Activated T-cell treated with anti-CD3 and anti-CD28 coated beads, Interleukin-2, amount 50 U/mL, for 48 hours (primary cell): ENCODE data around the gene TCP11L2.
"Not testable (repeated sequence)": the region's sequence is repeated elsewhere in the genome, so short reads cannot be mapped to it uniquely, and the experiment has no call there.

Source experiments
- DNase-seq, 2 experiments: peaks; one replicate each; pipeline ENCODE4 v3.0.0-alpha.2; 2020

Gene TCP11L2

DNA sequence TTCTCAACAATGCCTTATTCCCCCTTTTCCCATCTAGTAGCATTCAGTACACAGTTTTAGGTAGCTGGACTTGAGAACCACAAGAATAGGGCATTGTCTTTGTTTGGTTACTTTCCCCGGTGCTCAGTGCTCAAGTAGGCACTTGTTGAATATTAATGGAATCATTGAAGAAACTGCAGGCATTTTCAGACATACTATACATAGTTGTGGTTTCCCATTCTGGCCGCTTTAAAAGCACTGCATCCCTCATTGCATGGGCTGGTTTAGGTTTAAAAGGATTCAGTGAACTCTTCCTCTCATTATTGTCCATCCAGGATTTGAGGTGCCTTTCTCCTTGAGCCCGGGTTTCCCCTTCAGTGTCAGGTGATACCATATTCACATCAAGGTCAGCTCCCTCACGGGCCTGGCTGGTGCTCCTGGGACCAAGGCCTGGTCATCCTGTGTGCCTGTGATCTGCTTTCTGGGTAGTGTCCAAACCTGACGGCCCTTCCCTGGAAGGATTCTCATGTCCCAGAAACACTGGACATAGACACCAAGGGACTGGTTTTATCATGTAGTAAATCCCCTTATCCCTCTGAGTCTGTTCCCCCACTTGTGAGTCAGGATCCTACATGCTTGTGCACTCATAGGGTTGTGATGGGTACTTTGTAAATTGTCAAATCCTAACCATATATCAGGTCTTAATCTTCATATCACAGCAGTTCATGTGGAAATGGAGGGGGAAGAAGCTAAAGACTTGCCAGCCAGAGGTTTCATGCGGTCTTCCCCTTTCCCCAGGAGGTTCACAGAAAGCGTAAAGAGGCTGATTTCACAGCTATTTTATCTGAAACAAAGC, 7.4 kb downstream of the TCP11L2 start:
- DNase-seq = no peak

DNA sequence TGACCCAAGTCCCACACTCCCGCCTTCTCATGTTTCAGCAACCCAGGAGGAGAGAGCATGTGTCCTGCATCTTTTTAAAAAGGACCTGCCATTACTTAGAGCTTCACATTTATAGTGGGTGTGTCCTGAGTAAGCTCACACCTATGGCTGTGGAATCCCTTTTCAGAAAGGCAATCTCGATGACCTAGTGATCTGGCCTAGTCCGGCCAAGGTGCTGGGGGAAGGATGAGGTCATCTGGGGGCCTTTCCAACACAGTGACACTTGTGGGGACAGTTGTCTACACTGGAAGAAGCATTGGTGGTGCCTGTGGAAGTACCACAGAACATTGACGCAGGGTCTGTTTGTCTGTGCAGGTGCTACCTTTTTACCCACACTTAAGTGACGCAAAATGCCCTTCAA, 8.2 kb downstream of the TCP11L2 start:
- no peak for DNase-seq

DNA sequence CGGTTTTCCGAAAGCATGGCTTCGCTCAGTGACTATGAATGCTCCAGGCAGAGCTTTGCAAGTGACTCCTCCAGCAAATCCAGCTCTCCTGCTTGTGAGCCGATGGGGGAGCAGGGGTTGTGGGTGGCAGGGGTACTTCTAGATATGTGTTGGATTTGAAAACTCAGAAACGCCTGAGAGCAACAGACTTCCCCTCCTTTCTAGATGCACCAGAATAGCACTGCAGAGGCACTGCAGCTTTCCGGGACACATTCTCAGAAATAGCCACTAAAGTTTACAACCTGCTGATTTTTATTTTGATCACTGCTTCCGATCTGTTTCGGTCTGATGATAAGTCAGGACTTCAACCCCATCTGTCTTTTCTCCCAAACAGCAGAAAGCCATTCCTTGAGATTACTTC, 8.6 kb downstream of the TCP11L2 start:
- DNase-seq = no peak

DNA sequence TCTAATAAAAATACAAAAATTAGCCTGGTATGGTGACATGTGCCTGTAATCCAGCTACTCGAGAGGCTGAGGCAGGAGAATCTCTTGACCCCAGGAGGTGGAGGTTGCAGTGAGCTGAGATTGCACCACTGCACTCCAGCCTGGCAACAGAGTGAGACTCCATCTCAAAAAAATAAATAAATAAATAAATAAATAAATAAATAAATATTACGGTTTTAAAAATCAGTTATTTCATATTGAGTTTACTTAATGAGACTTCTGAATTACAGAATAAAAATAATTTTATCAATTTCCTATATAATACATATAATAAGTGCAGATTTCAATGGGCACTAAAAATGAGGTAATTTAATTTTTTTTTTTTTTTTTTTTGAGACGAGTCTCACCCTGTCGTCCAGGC, 10.9 kb downstream of the TCP11L2 start:
- DNase-seq = not testable (repeated sequence)

DNA sequence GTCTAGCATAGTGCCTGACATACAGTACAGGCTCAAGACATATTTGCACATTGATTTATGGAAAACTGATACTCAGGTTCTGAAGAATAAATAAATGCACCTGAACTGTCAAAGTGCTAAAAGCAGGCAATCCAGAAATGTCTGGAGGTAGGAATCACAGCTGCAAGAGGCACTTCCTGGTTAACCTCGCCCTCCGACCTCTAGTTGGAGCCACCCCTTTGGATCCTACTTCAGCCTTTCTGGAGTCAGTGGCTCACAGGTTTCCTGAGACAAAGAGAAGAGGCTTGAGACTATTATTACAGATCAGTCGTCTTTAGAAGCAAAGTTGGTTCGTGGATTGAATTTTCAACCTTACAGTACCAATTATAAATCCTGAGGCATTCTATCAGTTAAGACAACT, 13.0 kb downstream of the TCP11L2 start:
- DNase-seq = no peak

DNA sequence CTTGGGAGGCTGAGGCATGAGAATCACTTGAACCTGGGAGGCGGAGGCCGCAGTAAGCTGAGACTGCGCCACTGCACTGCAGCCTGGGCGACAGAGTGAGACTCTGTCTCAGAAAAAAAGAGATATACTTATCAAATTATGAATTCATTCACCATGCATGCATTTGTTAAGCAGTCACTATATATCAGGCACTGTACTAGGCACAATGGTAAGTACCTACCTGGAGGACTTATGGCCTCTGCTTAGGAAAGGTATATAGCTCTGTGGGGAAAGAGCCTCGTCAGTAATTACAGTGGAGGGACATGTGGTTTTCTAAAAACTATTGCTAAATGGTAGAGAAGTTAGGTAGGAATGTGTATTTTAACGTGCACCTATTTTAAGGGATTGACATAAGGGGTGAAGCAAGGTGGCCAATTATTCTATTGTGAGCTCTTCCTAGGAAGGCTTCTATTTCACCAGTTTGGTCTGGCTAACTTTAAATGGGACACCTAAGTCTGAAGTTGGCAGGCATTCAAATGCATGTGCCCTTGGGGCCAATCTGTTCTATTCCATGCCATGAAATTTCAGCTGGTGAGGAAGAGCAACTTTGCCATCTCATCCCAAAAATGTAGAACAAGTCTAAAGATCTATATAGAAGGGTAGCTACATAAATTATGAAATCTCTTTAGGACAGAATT, 15.0 kb downstream of the TCP11L2 start:
- no peak for DNase-seq

DNA sequence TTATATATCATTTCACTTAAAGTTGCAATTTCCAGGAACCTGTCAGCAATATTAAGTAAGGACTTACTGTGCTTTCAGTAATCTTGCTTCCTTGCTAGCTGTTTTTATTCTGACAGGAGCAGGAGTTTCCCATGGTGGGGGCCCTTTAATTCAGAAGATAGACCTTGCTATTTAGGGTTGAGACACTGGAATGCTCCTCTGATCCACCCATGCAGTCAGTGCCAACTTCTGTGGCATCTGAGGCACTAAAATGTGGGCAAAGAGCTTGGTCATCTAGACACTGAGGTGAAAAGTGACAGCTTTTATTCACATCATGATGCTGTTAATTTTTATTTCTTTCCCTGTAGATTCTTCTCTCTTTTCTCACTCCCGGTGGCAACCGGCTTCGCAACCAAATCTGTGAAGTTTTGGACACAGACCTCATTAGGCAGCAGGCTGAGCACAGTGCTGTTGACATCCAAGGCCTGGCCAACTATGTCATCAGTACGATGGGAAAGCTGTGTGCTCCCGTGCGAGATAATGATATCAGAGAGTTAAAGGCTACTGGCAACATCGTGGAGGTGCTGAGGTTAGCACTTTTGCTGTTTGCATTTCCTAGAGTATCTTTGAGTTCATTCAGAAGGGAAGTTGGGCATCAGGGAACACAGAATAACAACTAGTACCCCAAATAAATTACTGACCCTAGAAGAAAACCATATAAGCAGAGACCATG, 18.8 kb downstream of the TCP11L2 start:
- no peak for DNase-seq

DNA sequence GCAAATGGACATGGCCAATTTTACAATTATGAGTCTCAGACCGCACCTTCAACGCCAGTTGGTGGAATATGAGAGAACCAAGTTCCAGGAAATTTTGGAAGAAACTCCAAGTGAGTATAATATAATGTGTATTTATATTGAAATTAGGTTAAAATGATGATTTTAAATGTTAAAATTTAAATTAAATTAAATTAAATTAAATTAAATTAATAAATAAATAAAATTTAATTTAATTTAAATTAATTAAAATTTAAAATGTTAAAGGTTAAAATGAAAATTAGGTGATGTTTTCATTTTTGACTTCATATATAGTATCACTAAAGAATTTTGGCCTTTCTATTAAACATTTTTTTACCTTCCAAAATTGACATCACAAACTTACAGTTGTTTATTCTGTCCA, 21.0 kb downstream of the TCP11L2 start:
- no peak for DNase-seq

DNA sequence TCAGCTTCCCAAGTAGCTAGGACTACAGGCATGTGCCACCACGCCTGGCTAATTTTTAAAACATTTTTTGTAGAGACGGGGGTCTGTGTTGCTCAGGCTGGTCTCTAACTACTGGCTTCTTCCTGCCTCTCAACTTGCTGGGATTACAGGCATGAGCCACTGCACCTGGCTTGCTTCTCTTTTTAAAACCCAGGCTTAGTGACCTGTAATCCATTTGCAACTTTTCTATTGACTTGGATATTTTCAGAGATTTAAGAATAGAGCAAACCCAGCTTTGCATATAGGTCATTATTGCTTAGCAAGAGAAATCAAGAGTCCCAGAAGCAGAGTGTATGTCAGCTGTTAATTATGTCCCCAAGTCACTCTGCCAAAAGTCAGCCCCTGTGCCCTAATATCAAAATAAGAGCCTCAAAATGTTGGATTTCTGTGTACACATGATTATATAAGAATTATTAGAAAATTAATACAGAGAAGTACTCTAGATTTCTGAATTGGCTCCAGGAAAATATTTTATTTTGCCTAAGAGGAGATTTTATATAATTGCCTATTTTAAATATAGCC, 24.9 kb downstream of the TCP11L2 start:
- no peak for DNase-seq

DNA sequence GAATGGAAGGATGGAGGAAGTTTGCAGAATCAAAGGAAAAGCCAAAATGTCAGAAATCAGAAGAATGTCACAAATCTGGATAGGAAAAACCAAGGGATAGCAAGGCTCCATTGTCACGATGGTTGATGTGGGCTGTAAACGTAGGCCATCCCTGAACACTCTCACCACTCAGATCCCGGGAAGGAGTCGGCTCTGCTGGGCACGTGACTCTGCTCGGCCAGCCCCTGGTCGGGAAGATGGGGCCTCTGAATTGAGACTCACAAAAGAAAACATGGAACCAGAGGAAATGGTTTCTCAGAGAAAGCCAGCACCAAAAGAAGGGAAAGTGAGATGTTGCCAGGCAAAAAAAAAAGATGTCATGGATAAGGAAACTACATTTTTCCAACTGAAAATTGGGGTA, 26.2 kb downstream of the TCP11L2 start:
- DNase-seq = no peak

DNA sequence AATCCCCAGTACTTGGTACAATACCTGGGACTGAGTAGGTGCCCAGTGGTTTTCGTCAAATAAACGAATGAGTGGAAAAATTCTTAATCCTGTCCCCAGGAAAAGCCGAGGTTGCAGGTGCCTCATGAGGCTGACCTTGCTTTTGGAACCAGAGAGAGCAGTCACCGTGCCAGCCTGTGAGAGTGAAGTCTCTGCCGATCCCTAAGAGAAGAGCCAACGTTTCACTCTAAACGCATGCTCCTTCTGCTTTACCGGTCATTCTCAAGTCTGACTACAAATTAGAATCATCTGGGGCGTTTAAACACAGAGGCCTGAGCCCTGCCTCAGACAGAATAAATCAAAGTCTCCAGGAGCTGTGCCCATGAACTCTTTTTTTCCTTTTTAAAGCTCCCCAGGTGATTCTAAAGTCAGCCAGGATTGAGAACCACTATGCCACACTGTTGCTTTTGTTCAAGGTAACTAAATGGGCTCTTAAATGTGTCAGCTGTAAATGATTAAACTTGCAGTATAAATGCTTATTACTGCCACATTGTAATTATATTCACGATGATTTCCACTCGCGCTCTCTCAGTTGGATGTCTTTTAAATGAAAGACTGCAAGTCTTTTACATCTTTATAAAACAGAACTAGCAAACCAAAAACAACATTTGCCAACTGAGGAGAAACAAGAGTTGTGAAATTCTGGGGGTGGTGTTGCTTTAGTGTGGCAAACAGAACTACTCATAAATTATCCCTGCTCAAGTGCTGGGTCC, 26.9 kb downstream of the TCP11L2 start:
- no peak for DNase-seq

DNA sequence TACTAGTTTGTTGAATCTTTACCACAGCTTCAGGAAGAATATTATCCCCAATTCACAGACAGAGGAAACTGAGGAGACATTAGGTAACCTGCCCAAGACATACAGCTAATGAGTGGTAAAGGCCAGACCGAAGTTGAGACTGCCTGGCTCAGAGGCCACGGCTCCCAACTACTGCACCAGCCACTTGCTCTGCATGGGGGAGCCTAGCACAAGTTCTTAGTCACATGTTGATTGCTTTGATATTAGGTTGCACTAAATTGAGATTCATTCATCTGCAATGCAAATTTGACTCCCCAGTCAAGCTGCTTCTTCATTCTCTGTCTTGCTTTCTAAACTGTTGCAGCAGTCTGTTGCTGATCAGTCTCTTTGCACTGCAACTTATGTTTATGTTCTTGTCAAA, 29.1 kb downstream of the TCP11L2 start:
- no peak for DNase-seq

DNA sequence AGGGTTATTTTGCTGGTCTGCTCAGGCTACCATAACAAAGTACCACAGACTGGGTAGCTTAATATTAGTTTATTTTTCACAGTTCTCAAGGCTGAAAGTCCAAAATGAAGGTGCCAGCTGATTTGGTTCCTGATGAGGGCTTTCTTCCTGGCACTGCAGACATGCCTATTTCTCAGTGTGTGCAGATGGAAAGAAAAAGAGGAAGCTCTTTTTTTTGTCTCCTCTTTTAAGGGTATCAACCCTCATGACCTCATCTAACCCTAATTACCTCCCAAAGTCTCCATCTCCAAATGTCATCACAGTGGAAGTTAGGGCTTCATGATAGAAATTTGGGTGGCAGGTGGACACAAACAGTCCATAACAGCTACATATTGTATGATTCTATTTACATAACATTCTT, 30.0 kb downstream of the TCP11L2 start:
- no peak for DNase-seq

DNA sequence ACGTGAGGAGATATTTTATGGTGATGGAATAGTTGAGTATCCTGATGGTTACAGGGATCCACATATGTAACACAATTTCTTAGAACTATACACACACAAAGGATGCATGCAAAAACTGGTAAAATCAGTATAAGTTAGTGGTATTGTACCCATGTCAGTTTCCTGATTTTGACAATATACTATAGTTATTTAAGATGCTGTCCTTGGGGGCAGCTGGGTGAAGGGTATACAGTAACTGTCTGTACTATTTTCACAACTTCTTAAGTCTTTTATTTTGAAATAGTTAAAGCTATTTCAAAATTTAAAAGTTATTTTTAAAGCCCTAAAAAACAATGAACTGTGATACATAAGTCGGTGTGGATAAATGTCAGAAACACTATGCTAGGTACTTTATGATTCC, 30.5 kb downstream of the TCP11L2 start:
- no peak for DNase-seq

DNA sequence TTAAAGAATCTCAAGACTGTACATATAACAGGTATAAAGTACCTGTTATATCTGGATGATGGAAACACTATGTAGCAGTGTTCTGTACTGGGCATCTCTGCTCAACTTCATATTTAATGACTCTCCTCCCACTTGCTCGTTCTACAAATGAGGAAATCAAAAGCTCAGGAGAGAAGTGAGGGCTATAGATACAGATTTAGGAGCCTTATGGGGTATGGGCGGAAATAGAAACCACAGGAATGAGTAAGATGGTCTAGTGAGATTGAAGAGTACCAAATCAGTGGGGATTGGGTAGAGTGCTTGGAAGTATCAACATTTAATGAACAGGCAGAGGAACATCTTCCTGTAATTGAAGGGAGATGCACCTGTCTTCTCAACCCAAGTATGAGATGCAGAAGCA, 31.2 kb downstream of the TCP11L2 start:
- no peak for DNase-seq

DNA sequence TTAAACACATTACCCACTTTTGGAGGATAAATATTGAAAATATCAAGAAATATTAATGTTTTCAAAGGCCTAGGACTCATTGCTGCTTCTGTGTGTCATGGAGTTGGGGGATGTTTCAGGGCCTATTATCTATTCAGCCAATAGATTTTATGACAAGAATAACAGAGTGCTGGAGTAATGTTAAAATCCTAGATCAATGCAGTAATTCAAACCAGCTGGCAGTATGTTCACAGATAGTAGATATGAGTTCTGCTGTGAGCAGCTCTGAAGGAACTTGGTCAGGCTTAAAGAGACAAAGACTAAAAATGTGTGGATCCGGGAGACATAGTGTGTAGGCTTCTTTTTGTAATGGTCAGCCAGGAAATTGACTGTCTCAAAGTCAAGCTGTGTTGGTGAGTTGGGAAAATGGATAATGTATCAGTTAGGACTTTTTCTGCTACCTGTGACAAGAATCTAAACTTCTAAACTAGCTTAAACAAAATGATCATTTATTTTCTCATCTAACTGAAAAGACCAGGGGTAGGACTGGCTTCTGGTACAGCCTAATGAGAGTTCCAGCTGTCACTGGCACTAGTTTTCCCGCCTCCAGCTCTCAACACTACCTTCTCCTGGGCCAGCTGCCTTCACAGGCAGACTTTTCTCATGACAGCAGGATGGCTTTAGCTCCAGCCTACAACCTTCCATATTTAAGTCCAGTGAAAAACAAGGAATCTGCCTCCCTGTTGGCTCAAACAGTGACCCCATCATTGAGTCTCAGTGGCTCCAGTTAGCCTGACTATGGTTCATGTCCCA, 38.7 kb downstream of the TCP11L2 start:
- DNase-seq = no peak

DNA sequence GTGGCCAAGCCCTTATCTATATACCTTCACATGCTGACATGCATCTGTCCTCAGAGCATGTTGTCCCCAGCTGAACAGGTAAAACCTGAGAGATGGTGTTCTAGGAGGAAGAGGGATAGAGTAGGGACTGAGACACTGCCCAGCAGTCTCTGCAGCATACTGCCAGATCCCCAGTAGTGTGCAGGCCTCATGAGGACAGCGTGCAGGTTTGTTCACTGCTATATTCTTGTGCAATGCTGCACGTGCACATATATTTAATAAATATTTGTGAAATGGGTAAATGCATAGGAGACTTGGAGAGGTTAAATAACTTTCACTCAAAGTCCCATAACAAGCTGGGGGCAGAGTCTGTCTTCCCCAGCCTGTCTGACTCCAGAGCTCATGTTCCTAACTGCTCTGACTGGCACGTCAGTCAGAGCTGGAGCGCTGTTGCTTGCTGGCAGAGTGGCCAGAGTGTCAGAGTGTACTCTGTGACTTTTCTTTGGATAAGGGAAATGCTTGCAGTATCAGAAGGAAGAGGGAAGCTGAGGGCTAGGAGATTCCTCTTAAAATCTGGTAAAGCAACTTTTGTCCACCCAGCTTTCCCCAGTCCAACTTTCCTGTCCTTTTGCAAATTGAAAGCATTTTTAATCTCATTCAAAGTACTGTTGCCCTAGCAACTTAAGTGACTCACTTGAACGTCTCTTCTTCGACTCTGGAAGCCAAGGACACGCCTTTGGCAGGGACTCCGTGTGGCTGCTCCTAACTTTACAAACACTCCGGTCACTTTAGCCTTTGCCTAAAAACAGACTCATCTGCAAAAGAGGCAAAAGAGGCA, 40.1 kb downstream of the TCP11L2 start:
- no peak for DNase-seq

DNA sequence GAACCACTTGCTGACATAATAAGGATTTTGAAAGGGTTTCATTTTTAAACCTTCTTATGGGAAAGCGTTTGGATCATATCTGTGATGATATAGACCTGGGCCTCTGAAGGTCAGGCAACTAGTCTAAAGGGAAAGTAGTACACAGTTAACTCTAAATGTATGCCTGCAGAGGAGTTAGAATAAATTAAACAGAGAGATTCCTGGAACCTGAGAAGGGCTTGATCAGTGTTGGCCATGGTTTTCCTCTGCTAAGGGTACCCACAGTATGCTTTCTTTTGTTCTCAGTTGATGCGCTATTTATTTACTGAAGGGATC, 40.6 kb downstream of the TCP11L2 start:
- DNase-seq = no peak

DNA sequence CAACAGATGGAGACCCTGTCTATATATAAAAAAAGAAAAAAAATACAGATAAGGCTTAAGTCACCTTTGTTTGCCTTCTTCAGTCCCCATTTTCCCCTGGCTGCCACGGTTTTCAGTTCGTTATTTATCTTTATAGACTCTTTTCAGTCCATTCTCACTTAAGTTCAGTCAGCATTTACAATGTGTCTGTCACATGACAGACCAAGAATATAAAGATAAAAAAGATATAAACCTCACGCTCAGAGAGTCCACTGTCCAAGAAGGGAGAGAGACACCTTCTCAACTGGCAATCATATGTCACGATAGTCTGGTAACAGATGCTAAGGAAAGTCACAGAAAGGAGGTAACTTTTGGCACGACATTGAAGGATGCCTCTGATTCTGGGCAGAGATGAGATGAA, 41.6 kb downstream of the TCP11L2 start:
- no peak for DNase-seq

DNA sequence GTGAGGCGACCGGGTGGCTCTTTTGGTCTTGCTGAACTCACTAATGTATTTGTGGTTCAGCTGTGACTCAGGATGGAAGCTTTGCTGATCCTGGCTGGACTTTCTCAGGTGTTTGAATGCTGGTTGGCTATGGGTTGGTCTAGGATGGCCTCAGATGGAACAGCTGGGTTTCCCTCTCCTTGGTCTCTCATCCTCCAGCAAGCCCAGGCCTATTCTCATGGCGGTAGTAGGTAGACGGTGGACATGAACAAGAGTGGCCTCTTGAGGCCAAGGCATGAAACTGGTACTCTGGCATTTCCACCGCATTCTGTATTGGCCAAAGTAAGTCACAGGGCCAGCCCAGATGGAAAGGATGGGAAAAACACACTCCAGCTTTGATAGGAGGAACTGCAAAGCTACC, 43.2 kb downstream of the TCP11L2 start:
- no peak for DNase-seq

DNA sequence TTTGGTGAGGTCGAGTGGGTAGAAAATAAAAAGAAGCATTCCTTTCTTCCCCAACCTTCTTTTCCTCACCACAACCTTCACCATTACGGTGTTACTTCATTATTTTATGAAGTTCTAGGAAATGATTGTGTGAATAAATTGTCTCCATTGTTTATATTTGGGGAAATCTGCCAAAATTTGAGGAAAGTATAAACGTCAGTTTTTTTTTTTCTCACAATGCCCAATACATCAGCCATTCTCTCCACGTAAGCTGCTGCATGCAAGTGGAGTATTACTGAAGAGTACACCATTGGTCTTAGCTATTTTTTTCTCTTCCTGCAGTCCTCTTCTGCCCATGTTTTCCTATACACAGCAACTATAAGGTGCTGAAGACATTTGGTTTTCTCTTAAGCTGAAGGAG, 45.9 kb downstream of the TCP11L2 start:
- no peak for DNase-seq
